Body of pancreas (tissue), 4 donors: ENCODE measurements around the gene FLOT1. TPM values are rescaled to one million over a fixed set of nuclear protein-coding genes. Genes with fewer than 3 reads are reported as not detected.

Experiments
- ATAC-seq: fragments of 150-250 bp; one replicate; pipeline ENCODE4 v1.9.1; 2016
- DNase-seq, 4 donors: peaks; one replicate each; pipeline ENCODE4 v3.0.0-alpha.2; 2019
- H3K27ac ChIP-seq, 4 donors: fragments of 200-600 bp; sonication (generic); 1 replicate in 3 of 4; 2 replicates in 1 of 4; pipeline versions ENCODE4 v1.5.1 to v1.6.1; 2016 to 2019; ENCODE audit warnings: mild to moderate bottlenecking in 1 of 4, mixed read lengths in 1 of 4, moderate library complexity in 1 of 4
- H3K27me3 ChIP-seq, 2 donors: fragments of 200-600 bp; sonication (generic); one replicate each; pipeline ENCODE4 v1.6.0; 2016; ENCODE audit warnings: mild to moderate bottlenecking in 1 of 2
- H3K36me3 ChIP-seq, 2 donors: fragments of 200-600 bp; sonication (generic); replicated peaks in 1 of 2; 2 replicates each; pipeline ENCODE4 v1.5.1; 2016; ENCODE audit warnings: low read depth in 2 of 2; ENCODE audit not compliant: insufficient read depth in 1 of 2
- H3K4me1 ChIP-seq: fragments of 200-600 bp; sonication (generic); one replicate; pipeline ENCODE4 v1.6.0; 2016
- H3K4me3 ChIP-seq, 2 donors: fragments of 200-600 bp; sonication (generic); 1 replicate in 1 of 2; 2 replicates in 1 of 2; pipeline ENCODE4 v1.5.1; 2016 to 2019
- H3K9me3 ChIP-seq, 3 donors: fragments of 200-600 bp; sonication (generic); 1 replicate in 2 of 3; 2 replicates in 1 of 3; pipeline ENCODE4 v1.5.1; 2016
- CTCF ChIP-seq, 7 experiments: fragments of 450-650 bp in 4 of 7; fragments of 200-600 bp in 3 of 7; sonication (generic) in 3 of 7; IDR thresholded peaks; one replicate each; pipeline ENCODE4 v1.5.1; 2016 to 2019; ENCODE audit warnings: antibody characterized with exemption in 7 of 7
- POLR2A ChIP-seq, 3 donors: fragments of 450-650 bp; IDR thresholded peaks; one replicate each; pipeline ENCODE4 v1.6.1; 2016; ENCODE audit warnings: antibody characterized with exemption in 3 of 3, mild to moderate bottlenecking in 2 of 3
- WGBS, 2 donors: methylation state at CpG; one replicate each; pipeline ENCODE4 v1.1.5; 2017; 5-methylcytosine and 5-hydroxymethylcytosine counted together
- intact Hi-C: fragments of 100-400 bp; cut with DNase I; formaldehyde crosslinking; loops from one replicate; pipeline ENCODE4 v1.15.1; 2023
- total RNA-seq, 2 donors: library from RNA; depleted of rRNA; stranded (reverse); fragments of >200 nt; gene quantifications; one replicate each; pipeline ENCODE4 v1.1.0, GENCODE V29; 2016

The FLOT1 gene
- 10 to 100 TPM; 70.0 to 82.4 TPM for total RNA-seq

- TF ChIP-seq CTCF (IDR thresholded peaks at IDR 0.05): peak in 1 of 7 experiments; percentile 9
- peak; percentile 88 to 92 (median 90) for TF ChIP-seq POLR2A (IDR thresholded peaks at IDR 0.05)
- DNase-seq (peak; percentile 99), ATAC-seq (peak; percentile 90)
- Histone ChIP-seq H3K9me3 (no peaks in the 10 kb centered on the region), H3K4me1 (peaks cover 54% of the 10 kb centered on the region), H3K27me3 (no peaks in the 10 kb centered on the region), H3K27ac (peak within 1 kb of the TSS; percentile 89 to 96 (median 92)), H3K36me3 (peaks cover 4% of the 10 kb centered on the region in 2 donors), H3K4me3 (peak within 1 kb of the TSS; percentile 59 to 63)
- intact Hi-C loops: no loop called here
- WGBS, 2 donors: 0 to 3% methylated on average over 9 to 60 of the region's 66 CpGs
These were observed at the start of gene FLOT1 for GRCh38 chr6:30742316-30743098. Gene FLOT1 (minus strand): TSS chr6:30742687. CDS start chr6:30742189, 498 bp downstream.

- intact Hi-C loops: no loop called here
- H3K9me3 ChIP-seq: no peaks in the 10 kb centered on the region
- H3K36me3 ChIP-seq: no peaks in the 10 kb centered on the region
- TF ChIP-seq POLR2A (IDR thresholded peaks at IDR 0.05): no peak
- TF ChIP-seq CTCF (IDR thresholded peaks at IDR 0.05): no peak
- no peaks in the 10 kb centered on the region for H3K27me3 ChIP-seq
- no peak overlapping the region for H3K27ac ChIP-seq
- no peak for ATAC-seq
- no peak for DNase-seq
- no peaks in the 10 kb centered on the region for H3K4me1 ChIP-seq
- 74 to 81% methylated on average over 3 to 4 of the region's 4 CpGs for WGBS, 2 donors
- H3K4me3 ChIP-seq: no peak overlapping the region
These were observed 48.4 kb upstream of the FLOT1 start for GRCh38 chr6:30790724-30791383.

GRCh38 chr6:30789606-30790005, 47.1 kb upstream of the FLOT1 start:
- no peaks in the 10 kb centered on the region for H3K27me3 ChIP-seq
- DNase-seq (no peak), ATAC-seq (no peak)
- H3K9me3 ChIP-seq: no peaks in the 10 kb centered on the region
- intact Hi-C loops: no loop called here
- H3K4me1 ChIP-seq: no peaks in the 10 kb centered on the region
- WGBS, 2 donors: 0% methylated on average over 1 of the region's 1 CpG
- H3K4me3 ChIP-seq: no peak overlapping the region
- TF ChIP-seq CTCF (IDR thresholded peaks at IDR 0.05): no peak
- no peak for TF ChIP-seq POLR2A (IDR thresholded peaks at IDR 0.05)
- no peak overlapping the region for H3K27ac ChIP-seq
- H3K36me3 ChIP-seq: no peaks in the 10 kb centered on the region

GRCh38 chr6:30787954-30788353, 45.5 kb upstream of the FLOT1 start:
- intact Hi-C loops: no loop called here
- peak overlapping the region in 1 of 4 donors; percentile 44 for H3K27ac ChIP-seq
- WGBS, 2 donors: 65% methylated on average over 5 of the region's 5 CpGs

More at GRCh38 chr6:30787954-30788353, 45.5 kb upstream of the FLOT1 start:
- ATAC-seq (peak; percentile 31), DNase-seq (peak in 1 of 4 donors; percentile 58)
- TF ChIP-seq POLR2A (IDR thresholded peaks at IDR 0.05) (peak in 1 of 3 donors; percentile 21), CTCF (IDR thresholded peaks at IDR 0.05) (no peak)
- Histone ChIP-seq H3K4me1 (peaks cover 4% of the 10 kb centered on the region), H3K27me3 (no peaks in the 10 kb centered on the region), H3K36me3 (no peaks in the 10 kb centered on the region), H3K4me3 (no peak overlapping the region), H3K9me3 (no peaks in the 10 kb centered on the region)
